Activated T-cell treated with anti-CD3 and anti-CD28 coated beads, Interleukin-2, amount 50 U/mL, for 24 hours (primary cell): Measurements from ENCODE around the gene NTN4.
"Not testable (repeated sequence)": the region's sequence is repeated elsewhere in the genome, so short reads cannot be mapped to it uniquely, and the experiment has no call there.

ENCODE experiments used
- DNase-seq: peaks from one replicate; pipeline ENCODE4 v3.0.0-alpha.2; 2020
- H3K27ac Mint-ChIP-seq: 2 replicates; pipeline ENCODE4 v1.8.0; 2020; ENCODE audit warnings: mild to moderate bottlenecking, mixed read lengths
- H3K27me3 Mint-ChIP-seq: 2 replicates; pipeline ENCODE4 v1.8.0; 2020; ENCODE audit warnings: mixed read lengths
- H3K36me3 Mint-ChIP-seq: 2 replicates; pipeline ENCODE4 v1.8.0; 2020; ENCODE audit warnings: low read depth, mixed read lengths
- H3K4me1 Mint-ChIP-seq: 2 replicates; pipeline ENCODE4 v1.8.0; 2020; ENCODE audit warnings: low read depth, mixed read lengths
- H3K4me3 Mint-ChIP-seq: 2 replicates; pipeline ENCODE4 v1.8.0; 2020; ENCODE audit warnings: mild to moderate bottlenecking, moderate library complexity, mixed read lengths
- H3K9me3 Mint-ChIP-seq: 2 replicates; pipeline ENCODE4 v1.8.0; 2020; ENCODE audit warnings: mixed read lengths

Gene NTN4

GRCh38 chr12:95693689-95694088, 96.9 kb downstream of the NTN4 start:
- no peak for DNase-seq
- H3K4me1 Mint-ChIP-seq, result no peaks in the 10 kb centered on the region
- no peak overlapping the region for H3K27ac Mint-ChIP-seq
- H3K9me3 Mint-ChIP-seq, result no peaks in the 10 kb centered on the region
- H3K27me3 Mint-ChIP-seq, result peaks cover 3% of the 10 kb centered on the region
- H3K36me3 Mint-ChIP-seq, result no peaks in the 10 kb centered on the region
- no peak overlapping the region for H3K4me3 Mint-ChIP-seq

DNA sequence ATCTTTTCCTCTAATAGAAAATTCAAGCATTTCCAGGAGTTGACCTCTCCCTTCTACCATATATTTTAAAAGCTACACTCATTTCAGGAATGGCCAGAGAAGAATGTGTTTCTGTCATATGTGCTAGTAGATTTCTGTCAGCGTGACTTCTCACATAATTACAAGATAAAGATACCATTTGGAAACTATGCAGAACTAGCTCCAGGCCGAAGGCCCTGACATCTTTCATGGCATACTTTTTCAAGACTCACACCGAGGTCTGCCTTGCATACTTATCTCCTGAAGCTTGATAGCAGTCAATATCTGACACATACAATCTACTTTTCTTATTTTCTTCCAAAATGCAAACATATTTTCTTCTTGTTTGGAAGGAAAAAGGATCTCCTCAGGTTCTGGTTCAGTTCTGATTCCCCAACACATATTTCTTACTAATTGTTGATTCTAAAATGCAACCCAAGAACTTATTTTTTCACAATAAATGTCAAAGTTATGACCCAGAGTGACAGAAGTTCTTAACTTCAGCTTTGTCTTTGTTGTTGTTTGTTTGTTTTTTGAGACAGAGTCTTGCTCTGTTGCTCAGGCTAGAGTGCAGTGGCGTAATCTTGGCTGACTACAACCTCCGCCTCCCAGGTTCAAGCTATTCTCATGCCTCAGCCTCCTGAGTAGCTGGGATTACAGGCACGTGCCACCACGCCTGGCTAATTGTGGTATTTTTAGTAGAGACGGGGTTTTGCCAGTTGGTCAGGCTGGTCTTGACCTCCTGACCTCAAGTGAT, 99.5 kb downstream of the NTN4 start:
- DNase-seq, result no peak
- Mint-ChIP-seq H3K9me3 (no peaks in the 10 kb centered on the region), H3K27me3 (peaks cover 9% of the 10 kb centered on the region), H3K4me1 (no peaks in the 10 kb centered on the region), H3K36me3 (no peaks in the 10 kb centered on the region), H3K27ac (no peak overlapping the region), H3K4me3 (no peak overlapping the region)

DNA sequence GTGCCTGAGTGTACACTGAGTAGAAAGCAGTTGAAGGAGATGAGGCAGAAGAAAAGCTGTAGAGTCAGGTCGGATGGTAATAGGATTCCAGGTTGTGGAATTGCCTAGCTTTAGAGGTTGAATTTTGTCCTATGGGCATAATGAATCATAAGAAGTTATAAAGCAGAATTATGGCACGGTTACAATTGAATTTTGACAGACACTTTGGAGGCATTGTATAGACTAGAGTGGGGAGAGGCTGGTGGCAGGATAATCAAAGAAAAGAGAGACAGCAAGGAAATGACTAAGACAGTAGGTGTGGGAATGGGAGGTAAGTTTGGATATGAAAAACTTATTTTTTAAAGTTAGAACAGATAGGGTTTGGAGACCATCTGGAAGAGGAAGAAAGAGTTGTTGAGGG, 102.6 kb downstream of the NTN4 start:
- no peak for DNase-seq
- H3K27ac Mint-ChIP-seq, result no peak overlapping the region
- no peak overlapping the region for H3K4me3 Mint-ChIP-seq
- no peaks in the 10 kb centered on the region for H3K36me3 Mint-ChIP-seq
- H3K27me3 Mint-ChIP-seq, result peaks cover 6% of the 10 kb centered on the region
- no peaks in the 10 kb centered on the region for H3K4me1 Mint-ChIP-seq
- H3K9me3 Mint-ChIP-seq, result no peaks in the 10 kb centered on the region

GRCh38 chr12:95683418-95683817, 107.1 kb downstream of the NTN4 start:
- Mint-ChIP-seq H3K27ac (no peak overlapping the region), H3K36me3 (no peaks in the 10 kb centered on the region), H3K4me1 (no peaks in the 10 kb centered on the region), H3K9me3 (no peaks in the 10 kb centered on the region), H3K4me3 (no peak overlapping the region), H3K27me3 (peaks cover 6% of the 10 kb centered on the region)
- DNase-seq, result no peak

DNA sequence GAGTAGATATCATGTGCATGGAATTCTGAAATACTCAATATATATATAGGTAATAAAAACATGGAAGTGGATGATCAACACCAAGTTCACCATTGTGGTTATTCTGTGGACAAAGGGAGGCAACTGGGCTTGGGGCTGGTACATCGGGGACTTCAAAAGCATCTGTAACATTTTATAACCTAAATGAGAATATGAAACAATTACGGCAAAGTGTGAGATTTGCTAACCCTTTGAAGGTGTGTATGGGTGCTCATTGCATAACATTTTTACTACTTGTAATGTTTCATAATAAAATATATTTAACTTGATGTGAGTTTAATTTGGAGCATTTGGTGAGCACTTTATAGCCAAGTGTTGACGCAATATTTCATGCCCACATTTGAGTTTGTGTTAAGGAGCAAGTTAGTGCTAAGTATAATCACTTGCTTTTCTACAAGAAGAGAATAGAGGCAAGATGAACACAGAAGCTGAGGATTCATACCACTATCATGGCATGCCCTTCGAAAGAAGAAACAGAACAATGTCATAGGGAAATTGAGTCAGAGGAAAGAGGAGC, 109.3 kb downstream of the NTN4 start:
- Mint-ChIP-seq H3K9me3 (no peaks in the 10 kb centered on the region), H3K36me3 (no peaks in the 10 kb centered on the region), H3K27ac (no peak overlapping the region), H3K4me3 (no peak overlapping the region), H3K4me1 (no peaks in the 10 kb centered on the region), H3K27me3 (peaks cover 2% of the 10 kb centered on the region)
- DNase-seq, result no peak

- no peak for DNase-seq
- Mint-ChIP-seq H3K9me3 (no peaks in the 10 kb centered on the region), H3K4me1 (no peaks in the 10 kb centered on the region), H3K36me3 (no peaks in the 10 kb centered on the region), H3K27me3 (no peaks in the 10 kb centered on the region), H3K4me3 (no peak overlapping the region), H3K27ac (no peak overlapping the region)
Observed at GRCh38 chr12:95678684-95679083, 111.9 kb downstream of the NTN4 start.

- not testable (repeated sequence) for H3K27ac Mint-ChIP-seq, DNase-seq, H3K9me3 Mint-ChIP-seq, H3K4me3 Mint-ChIP-seq, H3K4me1 Mint-ChIP-seq, H3K36me3 Mint-ChIP-seq, H3K27me3 Mint-ChIP-seq
Observed at GRCh38 chr12:95677782-95678181, 112.8 kb downstream of the NTN4 start.

- no peak for DNase-seq
- Mint-ChIP-seq H3K4me1 (no peaks in the 10 kb centered on the region), H3K36me3 (no peaks in the 10 kb centered on the region), H3K4me3 (no peak overlapping the region), H3K9me3 (no peaks in the 10 kb centered on the region), H3K27me3 (peaks cover 3% of the 10 kb centered on the region), H3K27ac (no peak overlapping the region)
Observed at GRCh38 chr12:95674631-95675030, 115.9 kb downstream of the NTN4 start.

DNA sequence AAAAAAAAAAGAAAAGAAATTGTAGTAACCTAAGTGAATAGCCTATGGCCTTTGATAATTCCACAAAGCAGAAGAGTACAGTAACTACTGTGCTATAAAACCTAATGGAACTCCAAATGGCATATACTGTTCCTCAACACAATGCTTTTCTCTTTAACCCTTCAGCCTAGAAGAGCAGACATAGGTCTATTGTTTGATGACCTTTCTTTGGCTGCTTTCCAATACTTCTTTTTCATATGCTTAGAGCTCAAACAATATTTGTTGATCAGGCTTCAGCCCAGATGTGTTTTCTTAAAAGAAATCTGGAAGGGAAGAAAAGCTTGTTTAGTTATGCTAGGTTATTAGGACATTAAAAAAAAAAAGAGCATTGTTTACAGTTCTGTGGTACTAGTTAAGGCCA, 116.4 kb downstream of the NTN4 start:
- no peak for DNase-seq
- H3K4me1 Mint-ChIP-seq, result no peaks in the 10 kb centered on the region
- peaks cover 3% of the 10 kb centered on the region for H3K27me3 Mint-ChIP-seq
- H3K9me3 Mint-ChIP-seq, result no peaks in the 10 kb centered on the region
- no peaks in the 10 kb centered on the region for H3K36me3 Mint-ChIP-seq
- no peak overlapping the region for H3K27ac Mint-ChIP-seq
- H3K4me3 Mint-ChIP-seq, result no peak overlapping the region

DNA sequence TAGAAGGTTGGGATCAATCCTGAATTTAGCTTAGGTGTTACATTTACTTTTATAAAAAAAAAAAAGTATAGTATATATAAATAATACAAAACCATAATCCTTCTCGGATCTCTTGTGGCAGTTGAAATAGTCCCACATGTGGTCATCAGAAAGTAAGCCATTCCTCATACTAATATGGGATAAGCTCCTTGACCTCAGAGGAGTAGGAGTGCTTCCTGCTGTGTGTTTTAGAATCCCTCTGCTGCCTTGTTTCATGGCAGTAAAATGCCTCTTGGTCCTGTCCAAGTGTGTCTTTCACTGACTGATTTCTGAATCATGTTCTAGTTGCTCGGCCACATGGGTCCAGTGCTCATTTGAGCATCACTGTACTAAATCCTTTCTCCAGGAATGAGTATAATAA, 117.0 kb downstream of the NTN4 start:
- H3K27ac Mint-ChIP-seq, result no peak overlapping the region
- no peak overlapping the region for H3K4me3 Mint-ChIP-seq

DNA sequence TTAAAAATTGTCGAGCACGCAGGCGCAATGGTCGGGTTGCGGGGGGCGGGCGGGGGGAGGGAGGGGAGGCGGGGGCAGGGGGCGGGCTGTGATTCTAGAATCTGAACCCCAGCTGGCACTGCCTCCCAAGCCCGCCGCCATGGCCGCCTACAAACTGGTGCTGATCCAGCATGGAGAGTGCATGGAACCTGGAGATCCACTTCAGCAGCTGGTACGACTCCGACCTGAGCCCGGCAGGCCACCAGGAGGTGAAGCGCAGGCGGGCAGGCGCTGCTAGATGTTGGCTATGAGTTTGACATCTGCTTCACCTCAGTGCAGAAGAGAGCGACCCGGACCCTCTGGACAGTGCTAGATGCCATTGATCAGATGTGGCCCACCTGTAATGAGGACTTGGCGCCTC, 118.4 kb downstream of the NTN4 start:
- Mint-ChIP-seq H3K27ac (no peak overlapping the region), H3K4me3 (no peak overlapping the region), H3K36me3 (no peaks in the 10 kb centered on the region), H3K9me3 (no peaks in the 10 kb centered on the region), H3K27me3 (peaks cover 3% of the 10 kb centered on the region), H3K4me1 (no peaks in the 10 kb centered on the region)
- no peak for DNase-seq

More for the DNA sequence above, 117.0 kb downstream of the NTN4 start:
- DNase-seq, result no peak
- Mint-ChIP-seq H3K4me1 (no peaks in the 10 kb centered on the region), H3K27me3 (peaks cover 3% of the 10 kb centered on the region), H3K9me3 (no peaks in the 10 kb centered on the region), H3K36me3 (no peaks in the 10 kb centered on the region)

GRCh38 chr12:95671265-95671664, 119.3 kb downstream of the NTN4 start:
- no peak overlapping the region for H3K4me3 Mint-ChIP-seq
- no peak for DNase-seq
- H3K27ac Mint-ChIP-seq, result no peak overlapping the region
- peaks cover 3% of the 10 kb centered on the region for H3K27me3 Mint-ChIP-seq
- H3K4me1 Mint-ChIP-seq, result no peaks in the 10 kb centered on the region
- no peaks in the 10 kb centered on the region for H3K36me3 Mint-ChIP-seq
- no peaks in the 10 kb centered on the region for H3K9me3 Mint-ChIP-seq

GRCh38 chr12:95663525-95663924, 127.0 kb downstream of the NTN4 start:
- Mint-ChIP-seq H3K27ac (no peak overlapping the region), H3K4me1 (no peaks in the 10 kb centered on the region), H3K9me3 (no peaks in the 10 kb centered on the region), H3K4me3 (no peak overlapping the region), H3K27me3 (peaks cover under 1% of the 10 kb centered on the region), H3K36me3 (no peaks in the 10 kb centered on the region)
- DNase-seq, result no peak

DNA sequence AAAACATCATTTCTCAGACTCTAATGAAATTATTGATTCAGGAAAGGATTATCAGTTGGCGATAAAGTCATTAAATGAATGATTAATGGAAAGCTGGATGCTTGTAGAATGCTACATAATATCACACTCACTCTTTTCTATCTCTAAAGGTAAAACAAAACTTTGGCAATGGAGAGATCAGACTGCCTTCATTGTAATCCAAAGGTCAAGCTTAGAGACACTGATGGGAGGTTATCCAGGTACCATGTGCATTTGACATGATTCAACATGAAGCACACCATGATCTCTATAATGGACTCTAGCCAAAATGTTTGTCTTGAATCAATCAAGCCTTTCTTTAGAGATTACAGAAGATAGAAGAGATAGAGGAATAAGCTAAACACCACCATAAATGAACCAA, 129.2 kb downstream of the NTN4 start:
- Mint-ChIP-seq H3K9me3 (no peaks in the 10 kb centered on the region), H3K36me3 (no peaks in the 10 kb centered on the region), H3K4me3 (no peak overlapping the region), H3K27me3 (peaks cover 4% of the 10 kb centered on the region), H3K27ac (no peak overlapping the region), H3K4me1 (no peaks in the 10 kb centered on the region)
- no peak for DNase-seq

DNA sequence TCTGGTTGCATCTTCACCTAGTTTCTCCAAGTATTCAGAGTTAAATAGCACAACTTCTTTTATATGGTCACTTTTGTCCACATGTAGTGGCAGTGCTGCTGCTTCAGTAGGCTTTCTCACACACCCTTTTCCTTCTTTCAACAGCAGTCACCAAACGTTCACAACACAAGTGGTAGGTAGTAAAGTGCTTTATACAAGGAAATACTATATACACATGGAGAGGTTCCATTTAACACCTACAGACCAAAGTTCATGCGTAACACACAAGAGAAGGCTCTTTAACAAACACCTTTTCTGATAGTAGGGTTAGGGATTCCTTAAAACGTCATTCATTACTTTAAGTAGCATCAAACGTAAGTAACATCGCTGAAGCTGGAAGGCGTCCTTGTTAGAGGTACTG, 132.2 kb downstream of the NTN4 start:
- peaks cover 4% of the 10 kb centered on the region for H3K27me3 Mint-ChIP-seq
- DNase-seq, result no peak
- no peaks in the 10 kb centered on the region for H3K36me3 Mint-ChIP-seq
- H3K27ac Mint-ChIP-seq, result no peak overlapping the region
- no peak overlapping the region for H3K4me3 Mint-ChIP-seq
- peaks cover 3% of the 10 kb centered on the region for H3K4me1 Mint-ChIP-seq
- peaks cover 3% of the 10 kb centered on the region for H3K9me3 Mint-ChIP-seq
